CD4-positive, alpha-beta T cell treated with Interleukin-2 at 100 ng/mL for 4 hours (primary cell): ENCODE data around the gene FAM89A.

Source experiments
- DNase-seq: peaks from one replicate; pipeline ENCODE4 v3.0.0-alpha.2; 2020; ENCODE audit warnings: low spot score

The FAM89A gene

DNA sequence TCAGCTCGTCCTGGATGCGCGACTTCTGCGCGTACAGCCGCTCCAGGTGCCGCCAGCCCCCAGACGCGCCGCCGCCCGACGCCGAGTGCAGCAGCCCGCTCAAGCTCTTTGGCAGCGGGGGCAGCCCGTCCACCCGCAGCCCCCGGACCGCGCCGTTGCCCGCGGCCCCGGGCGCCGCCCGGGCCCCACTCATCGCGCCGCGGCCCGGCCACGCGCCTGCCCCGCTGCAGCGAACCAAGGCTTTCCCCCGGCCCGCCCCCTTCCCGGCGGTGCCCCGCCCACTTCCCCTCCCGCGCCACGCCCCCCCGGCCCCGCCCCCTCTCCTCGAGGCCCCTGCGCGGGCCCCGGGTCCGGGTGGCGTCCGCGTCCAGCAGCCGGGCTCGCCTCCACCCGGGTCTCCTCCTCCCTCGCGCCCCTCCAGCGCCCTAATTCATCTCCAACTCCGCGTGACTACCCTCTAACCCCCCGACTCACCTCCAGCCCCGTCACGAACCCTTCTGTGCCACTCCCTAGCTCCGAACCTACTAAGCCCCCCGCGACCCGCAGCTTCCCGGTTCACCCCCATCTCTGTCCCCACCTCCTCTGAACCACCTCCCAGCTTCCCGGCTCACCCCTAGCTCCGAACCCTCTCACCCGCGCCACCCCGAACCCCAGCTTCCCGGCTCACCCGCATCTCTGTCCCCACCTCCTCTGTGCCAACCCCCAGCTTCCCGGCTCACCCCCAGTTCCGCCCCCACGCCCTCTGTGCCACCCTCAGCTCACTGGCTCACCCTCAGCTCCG lies at the start of gene FAM89A:
Gene FAM89A, minus strand, starts transcription at position 236 of the 781 bp plus-strand sequence. Its CDS starts 43 bp downstream, at position 193.
- peak; percentile 67 for DNase-seq

DNA sequence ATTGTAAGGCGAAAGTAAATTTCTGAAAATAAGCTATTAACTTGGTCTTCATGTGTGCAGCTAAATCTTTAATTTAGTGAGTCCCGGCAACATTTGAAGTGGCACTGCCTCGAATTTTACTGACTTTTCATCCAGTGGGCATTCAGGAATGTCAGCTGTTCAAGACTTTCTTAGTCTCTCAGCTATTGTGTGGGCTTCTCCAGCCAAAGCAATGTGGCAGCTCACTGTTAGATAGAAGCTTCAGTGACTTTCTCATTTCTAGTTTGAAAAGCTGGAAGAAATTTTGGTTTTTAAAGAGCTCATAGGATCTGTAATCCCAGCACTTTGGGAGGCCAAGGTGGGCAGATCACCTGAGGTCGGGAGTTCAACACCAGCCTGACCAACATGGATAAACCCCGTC lies 44.3 kb upstream of the FAM89A start:
- no peak for DNase-seq

DNA sequence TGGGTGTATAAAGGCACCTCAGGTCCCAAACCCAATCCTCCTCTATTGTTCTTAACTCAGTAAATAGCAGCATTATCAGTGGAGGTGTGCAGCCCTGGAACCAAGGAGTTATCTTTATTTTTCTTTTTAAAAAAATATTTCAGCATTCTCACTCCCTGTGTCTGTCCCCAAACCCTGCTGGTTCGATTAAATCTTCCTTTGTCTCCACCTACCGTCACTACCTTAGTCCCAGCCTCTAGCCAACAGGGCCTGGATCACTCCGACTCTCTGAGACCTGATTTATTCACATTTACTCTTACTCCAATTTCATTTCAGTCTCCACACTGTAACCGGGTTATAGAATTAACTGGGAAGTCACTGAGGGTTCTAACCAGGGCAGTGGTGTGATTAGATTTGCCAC lies 39.1 kb upstream of the FAM89A start:
- no peak for DNase-seq

DNA sequence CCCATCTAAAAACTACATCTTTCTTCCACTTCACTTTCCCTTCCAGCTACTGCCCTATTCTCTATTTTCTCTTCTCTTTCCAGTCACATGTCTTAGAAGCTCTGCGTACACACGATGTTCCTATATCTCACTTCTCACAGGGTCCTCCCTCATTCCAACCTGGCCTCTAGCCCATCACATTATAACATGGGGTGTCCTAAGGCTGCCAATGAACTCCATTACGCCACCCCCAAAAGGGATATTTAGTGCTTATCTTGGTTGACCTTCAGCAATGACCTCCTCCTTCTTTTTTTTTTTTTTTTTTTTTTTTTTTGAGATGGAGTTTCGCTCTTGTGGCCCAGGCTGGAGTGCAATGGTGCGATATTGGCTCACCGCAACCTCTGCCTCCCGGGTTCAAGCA lies 38.2 kb upstream of the FAM89A start:
- no peak for DNase-seq

DNA sequence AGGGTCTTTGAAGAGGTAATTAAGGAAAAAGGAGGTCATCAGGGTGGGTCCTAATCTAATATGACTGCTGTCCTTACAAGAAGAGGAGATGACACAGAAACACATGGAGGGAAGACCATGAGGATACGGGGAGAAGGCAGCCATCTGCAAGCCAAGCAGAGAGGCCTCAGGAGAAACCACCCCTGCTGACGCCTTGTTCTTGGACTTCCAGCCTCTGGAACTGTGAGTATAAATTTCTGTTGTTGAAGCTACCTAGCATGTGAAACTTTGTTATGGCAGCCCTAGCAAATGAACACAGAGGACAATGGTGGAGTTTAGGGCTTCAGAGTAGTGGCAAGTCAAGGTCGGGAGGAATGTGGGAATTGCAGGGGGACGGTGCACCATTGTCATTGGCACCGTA lies 36.7 kb upstream of the FAM89A start:
- no peak for DNase-seq

DNA sequence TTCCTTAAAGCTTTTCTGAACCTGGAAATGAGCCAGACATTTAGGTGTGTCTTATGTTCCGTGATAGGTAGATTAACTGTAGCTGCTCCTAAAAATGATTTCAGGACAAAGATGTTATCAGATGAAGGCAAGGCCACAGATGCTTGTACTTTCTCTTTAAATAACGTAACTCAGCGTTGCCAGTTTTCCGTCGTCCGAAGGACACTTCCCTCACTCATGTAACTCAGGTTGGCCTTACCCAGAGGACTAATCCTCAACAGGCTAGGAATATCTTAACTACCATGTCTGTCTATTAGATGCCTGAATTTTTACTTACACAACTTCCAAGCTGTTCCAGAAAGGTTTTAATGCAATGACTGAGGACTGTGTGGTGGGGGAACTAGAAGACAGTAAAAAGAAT lies 35.4 kb upstream of the FAM89A start:
- DNase-seq, result no peak

DNA sequence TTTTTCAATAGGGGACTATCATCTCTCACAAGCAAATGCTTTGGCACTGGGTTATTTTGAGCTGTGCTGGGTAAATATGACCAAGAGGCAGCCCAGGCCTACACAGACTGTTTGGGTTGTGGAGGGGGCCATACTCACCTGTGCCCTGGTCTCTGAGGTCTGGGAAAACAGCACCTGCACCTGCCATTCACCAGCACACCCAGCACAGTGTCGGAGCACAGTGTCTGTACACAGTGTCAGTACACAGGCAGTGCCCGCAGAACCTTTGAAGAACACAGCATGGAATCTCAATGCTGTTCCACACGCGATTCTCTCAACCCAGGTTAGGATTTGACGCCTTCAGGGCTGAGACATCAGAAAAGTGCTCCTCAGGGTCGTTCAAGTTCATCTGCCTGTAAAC lies 35.0 kb upstream of the FAM89A start:
- no peak for DNase-seq

DNA sequence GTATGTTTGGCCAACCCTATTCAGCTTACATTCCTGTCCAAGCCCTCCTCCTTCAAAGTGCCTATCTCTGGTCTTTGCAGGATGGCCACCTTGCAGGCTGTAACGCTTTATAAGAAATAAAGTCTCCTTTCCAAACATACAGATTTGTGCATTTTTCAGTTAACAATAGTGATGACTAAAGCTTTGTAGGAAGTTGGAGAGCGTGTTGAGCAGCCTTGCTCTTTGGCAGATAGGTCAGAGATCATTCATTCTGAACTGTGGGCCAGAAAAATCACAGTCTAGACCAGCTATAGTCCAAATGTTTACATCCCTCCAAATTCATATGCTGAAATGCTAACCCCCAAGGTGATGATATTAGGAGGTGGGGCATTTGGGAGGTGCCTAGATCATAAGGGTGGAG lies 34.0 kb upstream of the FAM89A start:
- DNase-seq, result no peak

DNA sequence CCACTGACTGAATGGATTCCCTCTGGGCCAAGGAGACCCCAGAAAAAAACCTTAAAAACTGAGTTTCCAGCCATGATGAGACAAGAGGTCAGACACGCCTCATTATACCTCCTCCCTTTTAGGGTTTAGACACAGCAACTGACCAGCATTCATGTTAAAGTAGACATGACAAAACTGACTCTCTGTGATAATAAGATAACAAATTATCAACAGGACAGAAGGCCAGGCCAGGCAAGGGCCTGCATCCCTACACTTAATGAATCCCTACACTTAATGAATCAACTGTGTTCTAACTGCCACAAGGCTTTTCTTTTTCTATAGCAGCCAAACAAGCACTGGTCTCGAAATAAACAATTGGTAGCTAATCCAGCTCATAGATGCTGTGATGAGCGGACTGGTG lies 33.3 kb upstream of the FAM89A start:
- no peak for DNase-seq

DNA sequence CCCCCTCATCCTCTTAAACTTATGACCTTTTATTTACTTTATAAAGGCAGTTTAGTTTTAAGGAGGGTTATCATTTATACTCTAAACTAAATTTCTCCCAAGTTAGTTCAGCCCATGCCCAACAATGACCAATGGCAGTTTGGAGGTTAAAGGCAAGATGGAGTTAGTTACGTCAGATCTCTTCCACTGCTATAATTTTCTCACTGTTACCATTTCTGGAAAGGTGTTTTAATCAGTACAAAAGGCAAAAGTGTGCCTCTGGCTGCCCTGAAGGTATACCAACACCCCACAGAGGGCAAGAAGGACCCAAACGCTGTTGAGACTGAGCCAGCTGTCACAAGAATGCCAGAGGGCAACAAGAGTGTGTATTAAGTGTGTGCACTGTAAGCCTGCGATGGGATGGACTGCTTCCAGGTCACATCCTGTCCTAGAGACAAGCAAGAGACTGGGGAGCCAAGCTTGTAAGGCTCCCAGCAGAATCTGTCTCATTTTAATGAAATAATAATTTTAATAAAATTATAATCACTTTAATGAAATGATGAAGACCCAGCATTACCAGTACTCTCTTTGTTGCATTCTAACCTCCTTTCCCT lies 32.5 kb upstream of the FAM89A start:
- DNase-seq, result no peak

DNA sequence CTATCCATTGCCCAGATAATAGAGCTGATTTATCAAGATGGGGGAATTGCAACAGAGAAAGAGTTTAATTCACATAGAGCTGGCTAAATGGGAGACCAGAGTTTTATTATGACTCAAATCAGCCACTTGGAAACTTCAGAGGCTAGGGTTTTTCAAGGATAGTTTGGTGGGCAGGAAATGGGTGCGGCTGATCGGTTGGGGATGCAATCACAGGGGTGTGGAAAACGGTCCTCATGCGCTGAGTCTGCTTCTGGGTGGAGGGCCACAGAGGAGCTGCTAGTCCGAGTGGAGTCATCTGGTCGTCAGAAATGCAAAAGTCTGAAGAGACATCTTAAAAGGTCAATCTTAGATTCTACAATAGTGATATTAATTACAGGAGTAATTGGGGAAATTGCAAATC lies 32.0 kb upstream of the FAM89A start:
- DNase-seq, result no peak

DNA sequence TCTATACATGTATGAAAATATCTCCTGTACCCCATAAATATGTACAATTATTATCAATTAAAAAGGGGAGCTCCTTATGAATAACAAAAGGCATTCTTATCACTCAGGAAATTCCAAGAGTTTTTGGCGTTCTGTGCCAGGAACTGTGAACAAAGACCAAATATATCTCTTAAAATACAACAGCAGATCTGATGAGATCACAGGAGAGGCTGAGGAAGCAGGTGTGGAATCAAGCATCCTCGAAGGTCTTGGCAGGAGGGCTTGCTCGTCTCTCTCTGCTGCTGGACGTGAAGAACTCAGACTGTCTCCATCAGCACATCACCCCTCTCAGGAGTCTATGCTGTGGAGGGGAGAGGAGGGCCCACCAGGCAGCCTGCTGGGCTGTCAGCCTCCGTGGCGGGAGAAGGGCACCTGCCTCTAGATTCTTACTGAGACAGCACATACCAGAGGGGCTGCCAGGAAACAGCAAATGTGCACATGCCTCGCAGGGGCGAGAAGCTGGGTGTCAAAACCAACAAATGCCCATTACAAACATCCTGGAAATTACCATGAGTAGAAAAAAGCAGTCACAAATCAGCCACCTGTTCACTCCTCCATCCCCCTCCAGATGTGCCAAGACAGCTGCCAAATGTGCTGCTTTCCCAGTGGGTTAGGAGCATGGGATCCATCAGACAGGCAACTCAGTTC lies 30.8 kb upstream of the FAM89A start:
- DNase-seq, result no peak

DNA sequence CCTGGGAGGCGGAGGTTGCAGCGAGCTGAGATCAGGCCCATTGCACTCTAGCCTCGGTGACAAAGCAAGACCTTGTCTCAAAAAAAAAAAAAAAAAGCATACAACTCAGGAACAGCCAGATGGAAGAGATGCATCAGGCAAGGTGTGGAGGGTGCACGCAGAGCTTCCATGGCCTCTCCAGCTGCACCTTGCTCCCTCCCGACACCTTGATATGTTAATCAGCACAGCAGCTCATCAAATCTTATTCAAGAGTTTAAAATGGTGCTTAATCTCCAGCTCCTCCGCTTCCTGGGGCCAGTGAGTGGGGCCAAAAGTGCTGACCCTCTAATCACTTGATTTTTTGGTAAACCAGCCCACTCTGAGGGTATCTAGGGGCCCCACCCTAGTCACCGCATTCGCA lies 29.3 kb upstream of the FAM89A start:
- no peak for DNase-seq

DNA sequence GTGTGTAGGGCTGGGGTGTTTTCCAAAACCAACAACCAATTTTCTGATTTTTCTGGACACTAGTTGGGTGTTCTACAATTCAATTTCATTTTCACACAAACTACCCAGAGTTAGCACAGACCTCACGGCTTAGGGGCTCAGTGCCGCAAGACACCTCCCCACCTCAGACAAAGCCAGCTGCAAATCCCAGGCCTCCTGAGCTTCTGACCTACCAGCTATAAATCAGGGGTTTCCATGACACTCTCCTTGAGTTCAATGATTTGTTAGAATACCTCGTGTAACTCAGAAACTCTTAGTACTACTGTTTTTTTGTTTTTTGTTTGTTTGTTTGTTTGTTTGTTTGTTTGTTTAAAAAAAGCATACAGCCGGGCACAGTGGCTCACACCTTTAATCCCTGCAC lies 28.7 kb upstream of the FAM89A start:
- DNase-seq, result no peak

DNA sequence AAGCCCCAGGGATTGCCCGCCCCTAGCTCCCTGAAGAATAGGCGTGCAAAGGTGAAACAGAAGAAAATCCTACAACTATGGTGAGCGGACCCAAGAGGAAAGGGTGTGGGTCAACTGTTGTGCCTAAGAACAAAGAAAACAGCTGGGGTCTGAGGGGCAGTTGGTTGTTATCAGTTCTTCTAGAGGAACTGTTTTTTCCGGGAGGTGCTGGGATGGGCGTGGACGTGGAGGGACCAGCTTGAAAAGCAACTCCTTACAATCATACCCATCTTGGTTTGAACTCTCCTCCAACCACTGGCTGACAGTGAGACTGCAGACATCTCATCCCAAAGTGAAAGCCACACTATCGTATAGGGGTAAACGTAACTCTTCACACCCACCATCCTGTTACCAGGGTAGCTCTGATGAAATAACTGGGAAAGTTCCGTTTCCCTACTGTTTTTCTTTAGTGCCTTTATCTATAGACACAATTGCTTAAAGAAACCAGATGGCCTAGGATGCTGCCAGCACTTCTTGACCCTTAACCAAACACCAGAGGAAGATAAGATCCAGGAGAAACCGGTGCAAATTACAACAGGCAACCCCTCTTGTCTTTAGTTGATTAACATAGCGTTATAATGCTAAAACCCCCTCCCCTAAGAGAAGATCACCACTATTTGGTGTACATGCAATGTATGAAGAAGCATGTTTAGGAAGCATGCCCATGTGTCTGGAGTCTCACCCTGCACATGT lies 25.6 kb upstream of the FAM89A start:
- DNase-seq, result no peak

DNA sequence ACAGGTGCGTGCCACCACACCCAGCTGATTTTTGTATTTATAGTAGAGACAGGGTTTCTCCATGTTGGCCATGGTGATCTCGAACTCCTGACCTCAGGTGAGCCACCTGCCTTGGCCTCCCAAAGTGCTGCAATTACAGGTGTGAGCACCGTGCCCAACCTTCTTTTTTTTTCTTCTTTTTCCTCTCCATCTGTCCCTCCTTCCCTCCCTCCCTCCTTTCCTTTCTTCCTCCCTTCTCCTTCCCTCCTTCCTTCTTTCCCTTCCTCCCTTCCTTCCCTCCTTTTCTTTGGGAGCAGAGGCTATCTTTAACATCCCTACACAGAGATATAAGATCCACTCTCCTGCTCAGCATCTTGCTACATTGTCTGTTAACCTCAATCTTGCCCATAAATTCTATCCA lies 24.4 kb upstream of the FAM89A start:
- DNase-seq, result no peak

DNA sequence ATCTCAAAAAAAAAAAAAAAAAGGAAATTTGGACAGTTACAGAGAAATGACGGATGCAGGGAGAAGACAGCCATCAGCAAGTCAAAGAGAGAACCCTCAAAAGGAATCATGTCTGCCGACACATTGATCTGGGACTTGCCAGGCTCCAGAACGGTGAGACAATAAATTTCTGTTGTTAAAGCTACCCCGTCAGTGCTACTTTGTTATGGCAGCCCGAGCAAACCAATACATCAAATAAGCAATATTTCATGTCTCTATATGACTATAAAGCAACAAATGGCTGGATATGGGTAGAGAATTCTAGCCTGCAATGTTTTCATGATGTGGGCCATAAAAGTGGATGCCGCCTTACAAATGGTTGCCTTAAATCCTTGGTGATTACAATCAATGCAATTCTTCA lies 23.3 kb upstream of the FAM89A start:
- DNase-seq, result no peak

DNA sequence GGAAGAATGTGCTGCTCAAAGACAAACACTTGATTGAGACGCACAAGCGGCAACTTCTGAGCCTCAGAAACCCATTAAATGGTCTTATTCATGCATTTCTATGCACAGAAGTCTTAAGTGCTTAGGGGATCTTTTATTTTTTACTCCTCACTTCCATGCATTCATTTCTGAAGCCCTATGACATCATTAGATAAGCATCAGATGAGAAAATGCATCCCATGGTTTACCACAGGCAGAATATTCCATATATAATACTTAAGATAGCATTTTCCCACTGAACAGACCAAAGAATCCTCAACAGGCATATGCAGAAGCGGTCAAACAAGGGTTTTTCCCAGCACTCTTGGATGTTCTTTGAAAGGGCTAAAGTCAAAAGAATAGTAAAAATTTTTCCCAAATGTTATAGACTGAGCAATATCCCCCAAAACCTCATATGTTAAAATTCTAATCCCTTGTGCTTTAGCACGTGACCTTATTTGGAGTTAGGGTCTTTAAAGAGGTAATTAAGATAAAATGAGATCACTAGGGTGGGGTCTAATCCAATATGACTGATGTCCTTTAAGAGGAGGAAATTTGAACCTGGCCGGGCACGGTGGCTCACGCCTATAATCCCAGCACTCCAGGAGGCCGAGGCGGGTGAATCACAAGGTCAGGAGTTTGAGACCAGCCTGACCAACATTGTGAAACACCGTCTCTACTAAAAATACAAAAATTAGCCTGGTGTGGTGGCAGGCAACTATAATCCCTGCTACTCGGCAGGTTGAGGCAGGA lies 22.6 kb upstream of the FAM89A start:
- no peak for DNase-seq

DNA sequence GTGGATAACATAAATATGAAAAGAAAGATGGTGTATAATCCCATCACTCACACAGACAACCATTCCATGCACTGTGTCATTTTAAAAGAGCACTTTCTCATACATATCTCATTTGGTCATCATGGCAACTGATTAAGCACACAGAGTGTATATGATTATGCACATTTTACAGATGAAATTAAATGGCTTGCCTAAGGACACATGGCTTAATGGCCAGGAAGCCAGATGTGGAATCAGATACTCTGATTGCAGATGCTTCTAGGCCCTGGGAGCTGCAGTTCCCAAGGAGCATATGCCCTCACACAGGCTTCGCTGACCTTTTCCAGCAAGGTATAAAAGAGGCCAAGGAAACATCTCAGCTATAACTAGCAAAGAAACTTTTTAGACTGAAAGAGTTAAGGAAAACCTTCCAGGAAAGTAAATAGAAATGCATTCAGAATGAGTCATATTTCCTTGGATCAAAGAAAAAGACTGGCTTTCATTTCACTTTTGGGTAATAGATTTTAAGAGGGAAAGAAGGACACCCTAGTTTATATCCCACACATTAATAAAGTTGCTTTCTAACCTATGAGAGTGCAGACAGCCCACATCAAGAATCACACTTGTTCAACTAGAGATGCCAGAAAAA lies 19.6 kb upstream of the FAM89A start:
- DNase-seq, result no peak

DNA sequence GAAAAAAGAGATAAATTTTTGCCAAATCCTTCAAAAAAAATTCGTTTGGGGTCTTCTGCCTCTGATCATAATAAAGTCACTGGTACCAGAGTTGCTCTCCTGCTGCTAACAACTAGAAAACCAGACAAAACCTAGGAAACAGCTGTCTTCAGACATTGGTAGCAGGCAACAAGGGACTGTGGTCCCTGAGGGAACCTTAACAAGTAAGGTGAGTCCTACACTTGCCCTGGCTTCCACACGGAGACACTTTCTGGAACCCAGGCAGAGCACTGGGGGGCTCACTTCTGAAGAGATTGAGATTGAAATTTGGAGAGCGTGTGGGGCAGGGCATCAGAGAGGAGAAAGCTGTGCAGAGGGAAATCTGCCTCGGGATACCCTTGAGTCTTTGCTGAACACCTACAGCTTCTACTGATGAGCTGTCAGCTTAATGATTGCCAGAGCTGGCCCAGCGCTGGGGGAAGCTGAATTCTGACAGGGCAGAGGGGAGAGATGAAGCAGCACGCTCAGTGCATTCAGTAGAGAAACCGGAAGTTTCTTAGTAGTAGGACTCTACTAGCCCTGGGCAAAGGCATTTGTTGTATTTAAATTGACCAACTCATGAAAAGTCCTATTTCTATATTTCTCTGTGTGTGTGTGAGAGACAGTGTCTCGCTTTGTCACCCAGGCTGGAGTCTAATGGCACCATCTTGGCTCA lies 18.5 kb upstream of the FAM89A start:
- DNase-seq, result no peak

DNA sequence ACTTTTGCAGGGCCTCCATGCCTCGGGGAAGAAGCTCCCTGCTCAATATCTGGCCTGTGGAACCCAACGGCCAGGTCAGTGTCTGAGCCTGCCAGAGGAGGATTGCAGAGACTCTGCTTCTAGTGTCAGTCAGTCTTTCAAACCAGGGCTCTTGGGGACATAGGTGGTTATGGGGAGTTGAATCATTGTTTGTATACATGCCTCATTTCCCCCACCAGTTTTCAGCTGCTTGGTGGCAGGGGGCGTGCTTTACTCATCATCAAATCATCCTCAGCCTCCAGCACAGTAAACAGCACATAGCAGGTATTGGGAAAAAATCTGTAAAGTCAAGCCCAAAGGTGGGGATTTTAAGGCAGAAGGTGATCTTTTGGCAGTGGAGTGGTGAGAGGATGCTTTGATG lies 17.4 kb upstream of the FAM89A start:
- DNase-seq, result no peak
